Hepatocyte (in vitro differentiated cells): Measurements from ENCODE around the gene ALB. TPM values are rescaled to one million over a fixed set of nuclear protein-coding genes. Genes with fewer than 3 reads are reported as not detected.

Experiments used
- DNase-seq: peaks from one replicate; pipeline ENCODE4 v3.0.0-alpha.2; 2016; ENCODE audit warnings: low spot score
- H2AFZ ChIP-seq: fragments of 200-600 bp; sonication (generic); 2 replicates; pipeline ENCODE4 v1.6.0; 2016; ENCODE audit warnings: antibody characterized with exemption, mild to moderate bottlenecking
- H3K27ac ChIP-seq: fragments of 200-600 bp; sonication (generic); 2 replicates; pipeline ENCODE4 v1.5.1; 2016; ENCODE audit warnings: mild to moderate bottlenecking
- H3K27me3 ChIP-seq: fragments of 200-600 bp; sonication (generic); 2 replicates; pipeline ENCODE4 v1.6.1; 2016
- H3K36me3 ChIP-seq: fragments of 200-600 bp; sonication (generic); replicated peaks from 2 replicates; pipeline ENCODE4 v1.5.1; 2016; ENCODE audit warnings: low read depth; ENCODE audit not compliant: insufficient read depth
- H3K4me1 ChIP-seq: fragments of 200-600 bp; sonication (generic); 2 replicates; pipeline ENCODE4 v1.5.1; 2016; ENCODE audit warnings: mild to moderate bottlenecking, moderate library complexity; ENCODE audit not compliant: insufficient read depth
- H3K4me2 ChIP-seq: fragments of 200-600 bp; sonication (generic); 2 replicates; pipeline ENCODE4 v1.6.0; 2016
- H3K4me3 ChIP-seq: fragments of 200-600 bp; sonication (generic); 2 replicates; pipeline ENCODE4 v1.5.1; 2016; ENCODE audit warnings: mild to moderate bottlenecking
- H3K79me2 ChIP-seq: fragments of 200-600 bp; sonication (generic); 2 replicates; pipeline ENCODE4 v1.6.0; 2017; ENCODE audit warnings: mild to moderate bottlenecking
- H3K9me2 ChIP-seq: fragments of 200-600 bp; sonication (generic); replicated peaks from 2 replicates; pipeline ENCODE4 v1.6.0; 2017; ENCODE audit warnings: mild to moderate bottlenecking; ENCODE audit not compliant: insufficient read depth
- H3K9me3 ChIP-seq: fragments of 200-600 bp; sonication (generic); 2 replicates; pipeline ENCODE4 v1.5.1; 2016; ENCODE audit warnings: low read depth, mild to moderate bottlenecking
- H4K20me1 ChIP-seq: fragments of 200-600 bp; sonication (generic); 2 replicates; pipeline ENCODE4 v1.6.0; 2016; ENCODE audit warnings: mild to moderate bottlenecking; ENCODE audit not compliant: insufficient read depth, poor library complexity, severe bottlenecking
- EZH2 ChIP-seq: fragments of 200-600 bp; sonication (generic); IDR thresholded peaks from 2 replicates; pipeline ENCODE4 v1.6.1; 2016; ENCODE audit warnings: antibody characterized with exemption, mild to moderate bottlenecking, borderline replicate concordance
- EZH2phosphoT487 ChIP-seq: fragments of 200-600 bp; sonication (generic); IDR thresholded peaks from one replicate; pipeline ENCODE4 v1.6.1; 2018; ENCODE audit warnings: antibody characterized with exemption, mild to moderate bottlenecking, low read depth, moderate library complexity; ENCODE audit not compliant: unreplicated experiment, severe bottlenecking
- WGBS: methylation state at CpG from one replicate; pipeline ENCODE4 v1.1.6; 2016; ENCODE audit warnings: low lambda C conversion rate; ENCODE audit errors: missing lambda C conversion rate; 5-methylcytosine and 5-hydroxymethylcytosine counted together
- polyA plus RNA-seq: library from polyadenylated mRNA; unstranded; fragments of >200 nt; fragmentation: Nextera tagmentation; extraction: Ambion mirVana; gene quantifications from 2 replicates; pipeline ENCODE4 v1.2.1, GENCODE V29; 2016
- total RNA-seq: library from RNA; depleted of rRNA; stranded (reverse); fragments of >200 nt; gene quantifications from 2 replicates; pipeline ENCODE4 v1.2.3, GENCODE V29; 2014
- TF ChIP-seq, protein P1 (sequence below): fragments of 200-600 bp; sonication (generic); IDR thresholded peaks from 2 replicates; pipeline ENCODE4 v1.5.1; 2016; ENCODE audit warnings: antibody characterized with exemption, mild to moderate bottlenecking; ENCODE audit not compliant: poor library complexity

The ALB gene
- total and polyA plus RNA-seq, 2 experiments from 2014 or later, result 11,384 to 26,686 TPM

DNA sequence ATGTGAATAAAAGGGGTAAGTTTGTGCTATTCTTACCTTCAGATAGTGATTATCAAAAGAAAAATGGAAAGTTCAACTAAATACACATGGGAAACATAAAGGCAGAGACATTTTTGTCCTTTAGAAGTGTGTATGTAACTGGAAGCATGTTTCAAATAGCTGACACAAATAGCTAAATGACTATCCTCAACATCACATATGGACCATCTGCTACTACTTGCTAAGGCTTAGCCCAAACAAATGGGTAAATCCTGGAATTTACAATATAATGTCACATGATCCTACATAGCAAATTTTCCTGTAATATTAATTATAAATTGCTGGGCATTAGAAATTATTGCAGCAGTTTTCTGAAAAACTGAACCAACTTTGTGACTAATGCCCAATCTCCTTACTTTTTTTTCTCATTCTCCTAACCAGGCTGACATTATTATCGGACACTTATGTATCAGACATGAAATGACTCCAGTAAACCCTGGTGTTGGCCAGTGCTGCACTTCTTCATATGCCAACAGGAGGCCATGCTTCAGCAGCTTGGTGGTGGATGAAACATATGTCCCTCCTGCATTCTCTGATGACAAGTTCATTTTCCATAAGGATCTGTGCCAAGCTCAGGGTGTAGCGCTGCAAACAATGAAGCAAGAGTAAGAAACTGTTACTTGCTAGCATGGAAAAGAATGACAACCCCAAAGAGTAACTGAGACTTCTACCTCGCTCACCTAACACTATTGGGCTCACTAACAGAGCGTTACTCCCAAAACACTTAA, 48.1 kb downstream of the ALB start:
- Histone ChIP-seq H4K20me1 (no peaks in the 10 kb centered on the region), H2AFZ (no peak overlapping the region), H3K4me3 (no peak overlapping the region), H3K4me1 (peaks cover 7% of the 10 kb centered on the region), H3K27me3 (no peaks in the 10 kb centered on the region), H3K36me3 (no peaks in the 10 kb centered on the region), H3K9me2 (no peaks in the 10 kb centered on the region), H3K9me3 (no peaks in the 10 kb centered on the region), H3K27ac (peak overlapping the region; percentile 25), H3K4me2 (no peak overlapping the region), H3K79me2 (no peaks in the 10 kb centered on the region)
- 95% methylated on average over 4 of the region's 4 CpGs for WGBS
- TF ChIP-seq EZH2 (no peak), EZH2phosphoT487 (no peak)
- TF ChIP-seq, protein P1, sequence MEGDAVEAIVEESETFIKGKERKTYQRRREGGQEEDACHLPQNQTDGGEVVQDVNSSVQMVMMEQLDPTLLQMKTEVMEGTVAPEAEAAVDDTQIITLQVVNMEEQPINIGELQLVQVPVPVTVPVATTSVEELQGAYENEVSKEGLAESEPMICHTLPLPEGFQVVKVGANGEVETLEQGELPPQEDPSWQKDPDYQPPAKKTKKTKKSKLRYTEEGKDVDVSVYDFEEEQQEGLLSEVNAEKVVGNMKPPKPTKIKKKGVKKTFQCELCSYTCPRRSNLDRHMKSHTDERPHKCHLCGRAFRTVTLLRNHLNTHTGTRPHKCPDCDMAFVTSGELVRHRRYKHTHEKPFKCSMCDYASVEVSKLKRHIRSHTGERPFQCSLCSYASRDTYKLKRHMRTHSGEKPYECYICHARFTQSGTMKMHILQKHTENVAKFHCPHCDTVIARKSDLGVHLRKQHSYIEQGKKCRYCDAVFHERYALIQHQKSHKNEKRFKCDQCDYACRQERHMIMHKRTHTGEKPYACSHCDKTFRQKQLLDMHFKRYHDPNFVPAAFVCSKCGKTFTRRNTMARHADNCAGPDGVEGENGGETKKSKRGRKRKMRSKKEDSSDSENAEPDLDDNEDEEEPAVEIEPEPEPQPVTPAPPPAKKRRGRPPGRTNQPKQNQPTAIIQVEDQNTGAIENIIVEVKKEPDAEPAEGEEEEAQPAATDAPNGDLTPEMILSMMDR, result no peak
- no peak for DNase-seq

DNA sequence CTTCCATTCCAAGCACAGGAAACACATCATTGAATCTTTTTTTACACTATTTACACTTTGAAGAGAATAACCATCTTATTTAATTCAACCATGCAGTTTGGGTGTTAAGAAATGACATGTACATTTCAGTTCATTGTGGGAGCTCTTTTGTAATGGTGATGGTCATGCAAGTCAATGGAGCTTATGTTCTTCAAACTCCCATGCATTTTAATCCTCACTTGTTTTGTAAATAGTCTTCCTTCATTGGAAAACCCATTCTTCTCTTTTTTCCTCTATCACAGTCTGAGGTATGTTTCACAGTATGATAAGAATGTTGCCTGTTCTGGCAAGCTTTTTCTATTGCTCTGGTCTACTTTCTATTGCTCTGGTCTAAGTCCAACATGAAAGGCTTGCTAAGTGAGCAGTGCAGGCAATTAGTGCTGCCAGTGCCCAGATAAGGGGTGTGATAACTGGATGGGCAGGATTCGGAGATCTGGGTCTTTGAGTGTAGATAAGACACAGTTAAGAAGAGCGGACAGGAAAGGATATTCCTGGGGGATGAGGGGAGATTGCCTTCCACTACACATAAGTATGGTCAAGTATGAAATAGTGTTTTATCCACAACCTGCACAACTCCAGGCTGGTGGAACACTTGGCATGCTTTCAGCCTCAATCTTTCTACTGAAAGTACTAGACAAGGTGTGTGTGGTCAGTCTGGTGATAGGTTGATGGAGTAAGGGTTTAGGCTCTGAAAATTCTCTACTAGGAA, 49.0 kb downstream of the ALB start:
- peak; percentile 47 for DNase-seq
- Histone ChIP-seq H3K27me3 (no peaks in the 10 kb centered on the region), H2AFZ (no peak overlapping the region), H3K27ac (peak overlapping the region; percentile 25), H3K4me1 (peaks cover 7% of the 10 kb centered on the region), H3K4me2 (peak overlapping the region; percentile 23), H3K9me3 (no peaks in the 10 kb centered on the region), H4K20me1 (no peaks in the 10 kb centered on the region), H3K36me3 (no peaks in the 10 kb centered on the region), H3K79me2 (no peaks in the 10 kb centered on the region), H3K9me2 (no peaks in the 10 kb centered on the region), H3K4me3 (no peak overlapping the region)
- TF ChIP-seq, protein P1, result no peak
- TF ChIP-seq EZH2 (no peak), EZH2phosphoT487 (no peak)
- 24% methylated on average over 2 of the region's 2 CpGs for WGBS

GRCh38 chr4:73453701-73454005, 49.6 kb downstream of the ALB start:
- Histone ChIP-seq H3K36me3 (no peaks in the 10 kb centered on the region), H3K4me3 (no peak overlapping the region), H3K4me1 (peaks cover 7% of the 10 kb centered on the region), H3K27ac (peak overlapping the region; percentile 25), H3K79me2 (no peaks in the 10 kb centered on the region), H3K27me3 (no peaks in the 10 kb centered on the region), H4K20me1 (no peaks in the 10 kb centered on the region), H2AFZ (no peak overlapping the region), H3K4me2 (peak overlapping the region; percentile 23), H3K9me3 (no peaks in the 10 kb centered on the region), H3K9me2 (no peaks in the 10 kb centered on the region)
- TF ChIP-seq EZH2, result no peak
- TF ChIP-seq EZH2phosphoT487, result no peak
- TF ChIP-seq, protein P1, result no peak
- DNase-seq, result no peak
